ENCODE data around the gene INHBA.

- TF ChIP-seq CTCF (conservative IDR thresholded peaks at IDR 0.05; ENCODE audit: low read depth, low read length) (no peak), EZH2 (IDR thresholded peaks at IDR 0.05; ENCODE audit: low read length, unreplicated experiment) (no peak), EZH2phosphoT487 (IDR thresholded peaks at IDR 0.05; ENCODE audit: borderline replicate concordance, low read length) (no peak)
Measured at GRCh38 chr7:41689815-41690214, 13.1 kb downstream of the INHBA start.
